ENCODE measurements around the gene SYT17.

DNA sequence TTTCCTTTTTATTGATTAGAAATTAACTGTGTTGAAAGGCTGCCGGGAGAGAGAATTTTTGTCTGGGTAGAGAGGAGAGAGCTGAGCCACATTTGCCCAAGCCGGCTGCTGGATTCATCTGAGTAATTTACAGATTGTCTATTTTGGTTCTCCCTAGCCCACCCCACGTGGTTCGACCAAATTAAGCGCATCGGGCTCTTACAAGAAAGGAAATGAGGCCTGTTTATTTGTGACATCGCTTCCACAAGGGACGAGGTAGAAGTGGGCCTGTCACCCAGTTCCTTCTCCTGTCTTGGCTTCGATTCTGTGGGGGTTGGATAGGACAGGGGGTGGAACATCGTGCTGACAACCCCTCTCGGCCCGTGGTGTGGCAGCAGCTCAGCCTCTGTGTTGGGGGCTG, 42.9 kb downstream of the SYT17 start:
- TF ChIP-seq CTCF (conservative IDR thresholded peaks at IDR 0.05; ENCODE audit: low read length): no peak
- TF ChIP-seq EZH2phosphoT487 (IDR thresholded peaks at IDR 0.05; ENCODE audit: borderline replicate concordance, low read depth, low read length): no peak
